Neural cell (in vitro differentiated cells): ENCODE measurements around the gene CELF5.

Experiments
- CTCF ChIP-seq: fragments of 450-650 bp; IDR thresholded peaks from 2 replicates; pipeline ENCODE4 v1.5.1; 2014; ENCODE audit warnings: antibody characterized with exemption, mild to moderate bottlenecking, moderate library complexity; ENCODE audit not compliant: poor library complexity, severe bottlenecking
- EP300 ChIP-seq: fragments of 450-650 bp; conservative IDR thresholded peaks from 2 replicates; pipeline ENCODE4 v1.6.1; 2014; ENCODE audit warnings: antibody characterized with exemption, mild to moderate bottlenecking, moderate library complexity; ENCODE audit not compliant: poor library complexity, severe bottlenecking
- EZH2 ChIP-seq: fragments of 200-600, 300-800 bp; shearing (Covaris generic), sonication (generic); IDR thresholded peaks from 2 replicates; pipeline ENCODE4 v1.6.1; 2014; ENCODE audit warnings: antibody characterized with exemption, low read length, borderline replicate concordance, mild to moderate bottlenecking; ENCODE audit not compliant: insufficient read depth, poor library complexity, severe bottlenecking
- REST ChIP-seq: IDR thresholded peaks from 2 replicates; pipeline ENCODE4 v1.6.1; 2012; ENCODE audit warnings: borderline replicate concordance

GRCh38 chr19:3207461-3208242 is 16.8 kb upstream of the CELF5 start:
- no peak for TF ChIP-seq EZH2
- no peak for TF ChIP-seq EP300
- TF ChIP-seq CTCF: no peak
- no peak for TF ChIP-seq REST
